GM18508 (cell line): ENCODE data around the gene EFNA5.
"Not testable (repeated sequence)": the region's sequence is repeated elsewhere in the genome, so short reads cannot be mapped to it uniquely, and the experiment has no call there.

Source experiments
- ATAC-seq: cut with Tn5 transposase; IDR thresholded peaks from one replicate; pipeline ENCODE4 v1.9.1; 2021; ENCODE audit warnings: moderate number of reproducible peaks; ENCODE audit not compliant: insufficient read depth, unreplicated experiment

EFNA5 gene

GRCh38 chr5:107502676-107503060, 168.1 kb downstream of the EFNA5 start:
- no peak for ATAC-seq

DNA sequence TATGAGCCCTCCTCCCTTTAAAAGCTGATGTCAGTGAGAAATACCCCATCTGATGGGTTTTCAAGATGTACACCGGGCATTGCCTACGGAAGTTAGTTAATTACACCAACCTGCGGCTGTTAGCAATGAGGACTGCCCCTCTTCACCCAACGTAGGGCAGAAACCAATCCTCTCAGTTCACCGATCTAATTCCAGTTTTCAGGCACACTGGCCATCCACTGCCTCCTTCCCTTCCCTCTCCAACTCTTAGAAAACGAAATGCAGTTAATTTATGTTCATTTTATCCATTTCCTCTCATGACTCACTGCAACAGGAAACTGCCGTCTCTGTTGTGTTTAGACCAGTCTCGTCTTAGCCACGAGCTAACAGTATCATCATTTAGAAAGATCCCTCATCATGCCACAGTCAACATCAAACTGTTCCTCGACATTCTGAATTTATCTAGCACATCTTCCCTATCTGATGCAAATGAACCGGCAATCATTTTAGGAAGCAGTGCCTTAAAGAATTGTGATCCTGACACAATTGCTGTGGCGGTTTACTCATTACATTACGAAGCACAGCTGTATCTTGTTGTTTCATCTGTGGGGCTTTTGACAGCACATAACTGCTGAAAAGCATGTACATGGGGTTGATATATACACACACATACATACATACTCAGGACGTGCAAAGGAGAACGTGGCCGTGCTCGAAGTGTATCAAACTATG, 168.6 kb downstream of the EFNA5 start:
- no peak for ATAC-seq

GRCh38 chr5:107500840-107501239, 169.9 kb downstream of the EFNA5 start:
- ATAC-seq, result no peak

DNA sequence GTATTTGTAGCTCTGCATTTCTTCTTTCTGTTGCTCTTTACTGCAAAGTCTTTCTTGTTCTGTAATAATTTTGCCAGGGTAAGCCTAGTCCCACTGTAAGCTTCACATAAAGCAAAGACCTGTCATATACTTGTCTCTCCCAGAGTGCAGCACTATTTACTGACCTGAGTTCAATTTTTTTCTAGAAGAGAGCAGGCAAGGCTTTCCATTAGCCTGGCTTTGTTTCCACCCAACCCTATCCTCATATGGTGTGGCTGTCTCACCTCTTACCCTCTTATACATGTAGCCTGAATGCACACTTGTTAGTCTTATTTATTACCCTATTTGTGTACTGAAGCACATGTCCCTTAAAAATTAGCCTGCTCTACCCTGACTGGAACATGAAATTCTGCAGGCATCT, 170.4 kb downstream of the EFNA5 start:
- no peak for ATAC-seq

GRCh38 chr5:107499776-107500175, 171.0 kb downstream of the EFNA5 start:
- ATAC-seq, result no peak

- no peak for ATAC-seq
Observed at GRCh38 chr5:107499237-107499636, 171.5 kb downstream of the EFNA5 start.

DNA sequence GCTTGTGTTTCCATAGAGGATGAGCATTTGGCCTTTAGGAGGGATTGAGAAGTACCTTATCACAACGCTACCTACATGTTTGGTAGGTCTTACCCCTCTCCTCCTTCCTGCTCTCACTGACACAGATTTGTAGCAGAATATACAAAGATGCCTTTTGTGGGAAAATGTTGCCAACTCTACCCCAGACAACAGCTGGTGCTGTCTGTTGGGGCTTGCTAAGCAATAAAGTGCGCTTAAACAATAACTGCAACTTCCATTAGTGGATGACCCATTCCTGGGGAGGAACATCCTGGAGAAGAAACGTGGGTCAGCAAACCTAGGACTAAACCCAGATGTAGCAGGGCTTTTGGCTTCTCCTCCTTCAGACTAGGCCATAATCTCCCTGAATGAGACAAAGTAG, 174.3 kb downstream of the EFNA5 start:
- ATAC-seq, result no peak

DNA sequence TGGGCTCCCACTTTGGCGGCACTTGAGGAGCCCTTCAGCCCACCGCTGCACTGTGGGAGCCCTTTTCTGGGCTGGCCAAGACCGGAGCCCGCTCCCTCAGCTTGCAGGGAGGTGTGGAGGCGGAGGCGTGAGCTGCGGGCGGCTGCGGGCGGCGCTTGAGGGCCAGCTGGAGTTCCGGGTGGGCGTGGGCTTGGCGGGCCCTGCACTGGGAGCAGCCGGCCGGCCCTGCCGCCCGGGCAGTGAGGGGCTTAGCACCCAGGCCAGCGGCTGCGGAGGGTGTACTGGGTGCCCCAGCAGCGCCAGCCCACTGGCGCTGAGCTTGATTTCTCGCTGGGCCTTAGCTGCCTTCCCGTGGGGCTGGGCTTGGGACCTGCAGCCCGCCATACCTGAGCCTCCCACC, 176.6 kb downstream of the EFNA5 start:
- ATAC-seq, result not testable (repeated sequence)

GRCh38 chr5:107487056-107487542, 183.6 kb downstream of the EFNA5 start:
- ATAC-seq, result no peak

- no peak for ATAC-seq
Observed at GRCh38 chr5:107486489-107486888, 184.2 kb downstream of the EFNA5 start.

GRCh38 chr5:107485184-107485583, 185.6 kb downstream of the EFNA5 start:
- peak; percentile 46 for ATAC-seq

DNA sequence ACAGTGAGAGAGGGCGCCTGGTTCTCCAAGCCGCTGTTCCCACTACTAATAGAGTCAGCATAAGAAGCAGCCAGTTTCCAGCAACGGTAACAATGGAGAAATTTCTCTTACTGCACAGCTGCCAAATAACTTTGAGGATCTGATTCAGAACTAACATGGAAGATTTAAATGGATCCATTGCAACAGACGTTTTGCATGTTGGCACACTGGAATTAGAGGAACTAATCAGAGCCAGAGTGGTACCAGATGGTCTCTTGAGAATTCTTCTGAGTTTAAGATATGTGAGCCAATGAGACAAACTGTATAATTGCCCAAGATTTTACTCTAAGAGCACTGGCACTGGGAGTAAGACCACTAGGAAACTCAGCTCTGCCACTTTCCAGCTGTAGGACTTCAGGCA, 186.5 kb downstream of the EFNA5 start:
- no peak for ATAC-seq

DNA sequence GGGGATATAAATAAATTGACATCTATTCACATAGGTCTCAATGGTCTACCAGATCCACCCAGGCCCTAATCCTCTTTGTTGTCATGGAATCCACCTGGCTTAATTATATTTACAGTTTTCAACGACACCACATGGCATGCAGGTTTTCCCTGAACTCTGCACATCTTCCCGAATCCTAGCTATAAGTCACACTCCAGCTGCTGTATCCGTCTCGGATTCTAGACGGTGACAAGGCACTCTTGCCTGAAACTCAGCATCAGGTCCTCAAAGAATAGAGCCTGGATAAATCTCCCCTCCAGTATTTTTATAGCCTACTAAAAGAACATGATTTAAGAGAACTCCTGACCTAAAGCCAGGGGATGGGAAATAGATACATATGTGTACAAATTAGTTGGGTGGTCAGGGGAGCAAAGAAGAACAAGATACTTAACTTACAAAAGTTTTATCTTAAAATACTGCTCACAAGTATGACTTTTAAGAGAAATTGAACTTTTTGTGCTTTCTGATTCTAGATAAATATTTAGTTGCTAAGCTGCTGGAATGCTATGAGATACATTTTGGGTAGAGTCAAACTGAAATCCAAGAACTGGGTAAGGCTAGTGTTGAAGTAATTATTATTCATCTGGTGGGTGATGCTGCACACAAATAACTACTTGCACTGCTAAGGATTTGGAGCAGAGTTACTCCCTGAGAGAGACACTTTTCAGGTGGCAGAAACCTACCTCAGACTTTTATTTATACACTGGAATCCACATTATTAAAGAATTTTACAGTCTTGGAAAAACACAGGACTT, 187.3 kb downstream of the EFNA5 start:
- no peak for ATAC-seq

GRCh38 chr5:107478068-107478641, 192.6 kb downstream of the EFNA5 start:
- ATAC-seq, result no peak

DNA sequence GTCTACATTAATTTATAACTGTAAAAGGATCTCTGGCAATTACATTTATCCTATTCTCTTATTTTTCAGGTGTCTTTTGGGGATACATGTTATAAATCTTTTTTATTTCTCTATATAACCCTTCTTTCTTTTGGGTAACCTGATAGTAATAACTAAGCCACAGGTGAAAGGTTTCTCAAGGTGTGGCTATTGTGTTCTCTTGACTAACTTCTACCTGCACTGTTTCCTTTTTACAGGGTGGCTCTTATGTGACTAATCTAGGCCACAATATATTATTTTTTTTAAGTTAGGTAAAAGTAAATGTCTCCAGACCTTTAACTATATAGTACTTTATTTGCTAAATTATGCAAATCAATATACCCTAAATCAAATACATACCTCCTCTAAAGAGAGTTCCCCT, 193.2 kb downstream of the EFNA5 start:
- no peak for ATAC-seq

- ATAC-seq, result peak; percentile 74
Observed at GRCh38 chr5:107476783-107477182, 194.0 kb downstream of the EFNA5 start.

DNA sequence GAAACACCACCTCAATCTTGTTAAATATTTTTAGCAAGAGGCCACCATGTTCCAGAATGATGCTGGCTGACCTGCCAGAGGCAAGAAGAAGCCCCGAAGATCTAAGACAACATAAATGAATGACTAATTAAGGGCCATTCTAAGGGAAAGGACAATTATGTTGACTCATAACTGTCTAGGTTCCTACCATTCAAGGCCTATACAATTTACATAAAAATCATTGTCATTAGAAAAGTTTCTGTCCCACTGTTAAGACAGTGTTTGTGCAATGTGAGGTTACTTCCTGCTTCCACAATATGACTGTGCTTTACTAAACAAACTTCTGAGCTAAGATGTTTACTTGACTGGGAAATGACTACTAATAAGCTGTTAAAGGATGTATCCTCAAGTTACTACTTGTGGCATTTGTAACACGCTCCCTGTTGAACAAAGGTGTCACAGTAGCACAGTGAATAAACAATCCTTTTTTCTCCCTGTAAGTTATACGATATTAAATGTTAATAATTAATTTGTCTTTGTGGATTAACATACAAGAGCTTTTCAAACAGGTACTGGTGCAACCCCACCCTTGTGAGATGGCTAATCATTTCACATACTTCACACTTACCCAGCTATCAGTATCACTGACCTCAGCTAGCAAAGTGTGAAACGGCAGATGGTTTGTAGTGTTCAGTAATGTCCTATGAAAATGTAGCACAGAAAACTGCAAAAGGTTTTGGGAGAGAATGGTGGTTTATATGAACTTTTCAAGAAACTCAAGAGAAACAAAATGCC, 195.8 kb downstream of the EFNA5 start:
- peak; percentile 57 for ATAC-seq

- ATAC-seq, result no peak
Observed at GRCh38 chr5:107474361-107474715, 196.4 kb downstream of the EFNA5 start.

GRCh38 chr5:107472620-107473064, 198.1 kb downstream of the EFNA5 start:
- ATAC-seq, result no peak

DNA sequence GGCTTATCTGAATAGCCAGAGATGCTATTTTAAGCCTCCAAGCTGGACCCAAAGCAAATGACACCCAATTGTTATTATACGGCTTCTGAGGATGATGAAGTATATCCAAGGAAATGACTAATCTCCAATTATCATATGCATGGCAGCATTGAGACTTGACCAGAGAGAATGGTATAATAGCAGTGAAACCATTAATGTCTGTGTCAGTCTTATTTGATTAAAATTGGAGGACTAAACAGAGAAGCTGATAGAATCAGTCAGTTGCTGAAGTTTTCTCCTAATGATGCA, 200.5 kb downstream of the EFNA5 start:
- no peak for ATAC-seq
